Transverse colon (tissue), 4 donors: ENCODE measurements around the gene TMPRSS9. TPM values are rescaled to one million over a fixed set of nuclear protein-coding genes. Genes with fewer than 3 reads are reported as not detected.

Experiments used
- DNase-seq: peaks from one replicate; pipeline ENCODE4 v3.0.0-alpha.2; 2019
- H3K27ac ChIP-seq, 4 donors: fragments of 200-600 bp; sonication (generic); 2 replicates each; pipeline ENCODE4 v1.5.1; 2016 to 2018; ENCODE audit warnings: inconsistent platforms in 4 of 4
- H3K27me3 ChIP-seq: fragments of 200-600 bp; sonication (generic); 2 replicates; pipeline ENCODE4 v1.5.1; 2017; ENCODE audit warnings: inconsistent platforms
- H3K36me3 ChIP-seq, 4 donors: fragments of 200-600 bp; sonication (generic); 2 replicates each; pipeline ENCODE4 v1.5.1; 2017 to 2019; ENCODE audit warnings: inconsistent platforms in 4 of 4
- H3K4me1 ChIP-seq, 4 donors: fragments of 200-600 bp; sonication (generic); 2 replicates each; pipeline ENCODE4 v1.5.1; 2017 to 2020; ENCODE audit warnings: inconsistent platforms in 4 of 4
- H3K4me3 ChIP-seq, 4 donors: fragments of 200-600 bp; sonication (generic); 1 replicate in 1 of 4; 2 replicates in 3 of 4; pipeline versions ENCODE4 v1.5.1 to v1.6.1; 2017 to 2019; ENCODE audit warnings: inconsistent platforms in 4 of 4
- H3K9me3 ChIP-seq, 2 donors: fragments of 200-600 bp; sonication (generic); 2 replicates each; pipeline ENCODE4 v1.5.1; 2017 to 2019; ENCODE audit warnings: inconsistent platforms in 2 of 2
- EP300 ChIP-seq: sonication (generic); formaldehyde crosslinking; IDR thresholded peaks from one replicate; pipeline ENCODE4 v1.6.1; 2017; ENCODE audit warnings: antibody characterized with exemption, low read depth
- POLR2A ChIP-seq: fragments of 450-650 bp; IDR thresholded peaks from one replicate; pipeline ENCODE4 v1.6.1; 2016; ENCODE audit warnings: antibody characterized with exemption, mild to moderate bottlenecking, moderate library complexity
- POLR2AphosphoS5 ChIP-seq, 3 donors: sonication (generic); formaldehyde crosslinking; IDR thresholded peaks; one replicate each; pipeline ENCODE4 v1.6.1; 2016; ENCODE audit warnings: antibody characterized with exemption in 3 of 3
- WGBS, 2 donors: methylation state at CpG; one replicate each; pipeline ENCODE4 v1.1.5; 2018; ENCODE audit warnings: low coverage in 1 of 2; 5-methylcytosine and 5-hydroxymethylcytosine counted together
- in situ Hi-C, 4 donors: fragments of 200-750 bp; cut with MboI; loops; one replicate each; pipeline versions ENCODE4 v1.15.0 to v1.15.1; 2017; ENCODE audit warnings: low sequenced_read_pairs in 3 of 4, low pct_ligation_motif_present in 1 of 4, low pct_unique_long_range_greater_than_20kb in 1 of 4
- intact Hi-C: fragments of 100-400 bp; cut with DNase I; formaldehyde crosslinking; loops from one replicate; pipeline ENCODE4 v1.15.1; 2023; ENCODE audit warnings: low total_unique reads
- total RNA-seq, 4 donors: library from RNA; depleted of rRNA; stranded (reverse); fragments of >200 nt; gene quantifications; one replicate each; pipeline ENCODE4 v1.1.0, GENCODE V29; 2016
- TF ChIP-seq, protein P1 (sequence below), 5 experiments: fragments of 200-600 bp in 3 of 5; fragments of 450-650 bp in 2 of 5; sonication (generic) in 3 of 5; IDR thresholded peaks; 1 replicate in 2 of 5; 2 replicates in 3 of 5; pipeline ENCODE4 v1.5.1; 2016 to 2017; ENCODE audit warnings: antibody characterized with exemption in 5 of 5, inconsistent platforms in 3 of 5, mild to moderate bottlenecking in 2 of 5, moderate library complexity in 1 of 5

The TMPRSS9 gene
- total RNA-seq, 4 donors from 2014 or later: 0.27 TPM; not detected in 3

- intact Hi-C loops: no loop called here
- Histone ChIP-seq H3K4me3 (no peak overlapping the region), H3K4me1 (peaks cover 5 to 10% (median 8%) of the 10 kb centered on the region in 4 donors), H3K27ac (no peak overlapping the region), H3K9me3 (no peaks in the 10 kb centered on the region), H3K27me3 (no peaks in the 10 kb centered on the region), H3K36me3 (peaks cover 0 to 4% (median 0%) of the 10 kb centered on the region in 4 donors)
- no peak for DNase-seq
- 96 to 97% methylated on average over 4 to 19 of the region's 25 CpGs for WGBS, 2 donors
- in situ Hi-C loops: no loop called here
- TF ChIP-seq EP300 (no peak), POLR2AphosphoS5 (IDR thresholded peaks at IDR 0.05) (no peak), POLR2A (no peak)
- TF ChIP-seq, protein P1, sequence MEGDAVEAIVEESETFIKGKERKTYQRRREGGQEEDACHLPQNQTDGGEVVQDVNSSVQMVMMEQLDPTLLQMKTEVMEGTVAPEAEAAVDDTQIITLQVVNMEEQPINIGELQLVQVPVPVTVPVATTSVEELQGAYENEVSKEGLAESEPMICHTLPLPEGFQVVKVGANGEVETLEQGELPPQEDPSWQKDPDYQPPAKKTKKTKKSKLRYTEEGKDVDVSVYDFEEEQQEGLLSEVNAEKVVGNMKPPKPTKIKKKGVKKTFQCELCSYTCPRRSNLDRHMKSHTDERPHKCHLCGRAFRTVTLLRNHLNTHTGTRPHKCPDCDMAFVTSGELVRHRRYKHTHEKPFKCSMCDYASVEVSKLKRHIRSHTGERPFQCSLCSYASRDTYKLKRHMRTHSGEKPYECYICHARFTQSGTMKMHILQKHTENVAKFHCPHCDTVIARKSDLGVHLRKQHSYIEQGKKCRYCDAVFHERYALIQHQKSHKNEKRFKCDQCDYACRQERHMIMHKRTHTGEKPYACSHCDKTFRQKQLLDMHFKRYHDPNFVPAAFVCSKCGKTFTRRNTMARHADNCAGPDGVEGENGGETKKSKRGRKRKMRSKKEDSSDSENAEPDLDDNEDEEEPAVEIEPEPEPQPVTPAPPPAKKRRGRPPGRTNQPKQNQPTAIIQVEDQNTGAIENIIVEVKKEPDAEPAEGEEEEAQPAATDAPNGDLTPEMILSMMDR (IDR thresholded peaks at IDR 0.05): no peak
These were observed 72.2 kb downstream of the TMPRSS9 start for GRCh38 chr19:2432131-2432848.

DNA sequence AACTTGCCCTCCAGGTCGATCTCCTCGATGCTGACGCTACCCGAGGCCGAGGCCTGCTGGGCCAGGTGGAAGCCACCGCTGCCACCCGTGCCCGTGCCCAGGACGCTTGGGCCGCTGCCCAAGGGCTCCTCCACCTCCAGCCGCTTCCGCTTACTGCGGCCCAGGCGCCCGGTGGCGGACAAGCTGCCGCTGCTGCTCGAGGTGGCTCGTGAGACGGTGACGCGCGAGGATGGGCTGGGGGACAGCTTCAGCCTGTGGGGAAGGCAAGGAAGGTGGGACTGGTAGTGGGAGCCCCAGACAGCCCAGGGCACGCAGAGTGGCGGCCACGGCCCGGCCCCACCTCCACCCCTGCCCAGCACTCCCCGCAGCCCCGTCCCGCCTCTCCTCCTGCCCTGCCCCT is 73.8 kb downstream of the TMPRSS9 start:
- intact Hi-C loops: no loop called here
- H3K36me3 ChIP-seq: peaks cover 0 to 9% (median 0%) of the 10 kb centered on the region in 4 donors
- H3K27me3 ChIP-seq: no peaks in the 10 kb centered on the region

GRCh38 chr19:2434267-2434666 is 74.2 kb downstream of the TMPRSS9 start:
- Histone ChIP-seq H3K27me3 (no peaks in the 10 kb centered on the region), H3K4me1 (no peaks in the 10 kb centered on the region), H3K27ac (no peak overlapping the region), H3K4me3 (no peak overlapping the region), H3K9me3 (no peaks in the 10 kb centered on the region), H3K36me3 (peaks cover 0 to 9% (median 0%) of the 10 kb centered on the region in 4 donors)
- TF ChIP-seq POLR2A: no peak
- TF ChIP-seq POLR2AphosphoS5 (IDR thresholded peaks at IDR 0.05): no peak
- TF ChIP-seq, protein P1 (IDR thresholded peaks at IDR 0.05): no peak
- TF ChIP-seq EP300: no peak
- no peak for DNase-seq
- in situ Hi-C loops (no loop called here), intact Hi-C loops (no loop called here)
- 94% methylated on average over 18 of the region's 22 CpGs; no CpG with 5 or more reads in 1 of the 2 donors for WGBS, 2 donors

More for the DNA sequence above, 73.8 kb downstream of the TMPRSS9 start:
- WGBS, 2 donors: 94% methylated on average over 21 of the region's 30 CpGs; no CpG with 5 or more reads in 1 of the 2 donors
- Histone ChIP-seq H3K4me3 (no peak overlapping the region), H3K4me1 (peaks cover 0 to under 1% (median 0%) of the 10 kb centered on the region in 4 donors), H3K9me3 (no peaks in the 10 kb centered on the region), H3K27ac (no peak overlapping the region)
- TF ChIP-seq EP300: no peak
- TF ChIP-seq POLR2AphosphoS5 (IDR thresholded peaks at IDR 0.05): no peak
- TF ChIP-seq POLR2A: no peak
- in situ Hi-C loops: no loop called here
- no peak for DNase-seq

DNA sequence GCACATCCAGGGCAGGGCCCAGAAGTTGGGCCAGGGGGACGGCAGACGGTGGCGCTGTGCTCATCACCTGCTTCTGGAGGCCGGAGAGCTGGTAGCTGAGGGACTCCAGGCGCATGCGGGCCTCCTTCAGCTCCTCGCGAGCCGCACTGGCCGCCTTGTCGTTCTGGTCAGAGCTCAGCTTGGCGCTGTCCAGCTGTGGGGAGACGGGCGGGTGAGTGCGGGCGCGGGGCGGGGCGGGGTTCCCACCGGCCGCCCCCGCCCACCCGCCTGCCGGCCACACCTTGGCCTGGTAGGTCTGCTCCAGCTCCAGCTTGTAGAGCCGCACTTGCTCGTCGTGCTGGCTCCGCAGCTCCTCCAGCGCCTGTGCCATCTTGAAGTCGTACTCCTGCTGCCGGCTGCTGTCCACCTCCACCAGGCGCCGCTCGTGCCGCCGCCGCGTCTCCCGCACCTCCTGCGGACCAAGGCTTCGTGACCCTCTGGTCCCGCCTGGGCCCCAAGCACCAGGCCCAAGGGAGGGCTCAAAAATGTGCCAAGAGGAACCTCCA is 74.7 kb downstream of the TMPRSS9 start:
- Histone ChIP-seq H3K27ac (no peak overlapping the region), H3K4me3 (no peak overlapping the region), H3K27me3 (no peaks in the 10 kb centered on the region), H3K36me3 (peaks cover 0 to 9% (median 0%) of the 10 kb centered on the region in 4 donors), H3K4me1 (no peaks in the 10 kb centered on the region), H3K9me3 (no peaks in the 10 kb centered on the region)
- 94% methylated on average over 31 of the region's 42 CpGs; no CpG with 5 or more reads in 1 of the 2 donors for WGBS, 2 donors
- in situ Hi-C loops (no loop called here), intact Hi-C loops (no loop called here)
- no peak for TF ChIP-seq POLR2AphosphoS5 (IDR thresholded peaks at IDR 0.05)
- TF ChIP-seq, protein P1 (IDR thresholded peaks at IDR 0.05): no peak
- DNase-seq: no peak
